C4-2B (cell line): ENCODE data around the gene MICU2.

Source experiments
- CTCF ChIP-seq: fragments of 450-650 bp; conservative IDR thresholded peaks from 2 replicates; pipeline ENCODE4 v1.5.1; 2017; ENCODE audit warnings: mild to moderate bottlenecking
- ZFX ChIP-seq: fragments of 450-650 bp; IDR thresholded peaks from 2 replicates; pipeline ENCODE4 v1.6.1; 2017

- TF ChIP-seq CTCF (no peak), ZFX (no peak)
These were observed 59.5 kb downstream of the MICU2 start for GRCh38 chr13:21544515-21544914.
